Esophagus muscularis mucosa (tissue), 4 donors: ENCODE data around the gene HERC6.

Experiments
- CTCF ChIP-seq, 3 experiments: fragments of 200-600 bp in 2 of 3; fragments of 450-650 bp in 1 of 3; sonication (generic) in 2 of 3; IDR thresholded peaks; one replicate each; pipeline ENCODE4 v1.5.1; 2017 to 2019; ENCODE audit warnings: antibody characterized with exemption in 3 of 3, mild to moderate bottlenecking in 2 of 3, moderate library complexity in 1 of 3
- EP300 ChIP-seq: sonication (generic); formaldehyde crosslinking; IDR thresholded peaks from one replicate; pipeline ENCODE4 v1.6.1; 2017; ENCODE audit warnings: antibody characterized with exemption
- POLR2A ChIP-seq: fragments of 450-650 bp; IDR thresholded peaks from one replicate; pipeline ENCODE4 v1.6.1; 2017; ENCODE audit warnings: antibody characterized with exemption, moderate library complexity, mild to moderate bottlenecking, low read depth
- POLR2AphosphoS5 ChIP-seq, 2 donors: sonication (generic); formaldehyde crosslinking; IDR thresholded peaks; one replicate each; pipeline ENCODE4 v1.6.1; 2017; ENCODE audit warnings: antibody characterized with exemption in 2 of 2

- TF ChIP-seq EP300 (no peak), CTCF (IDR thresholded peaks at IDR 0.05) (no peak), POLR2A (no peak), POLR2AphosphoS5 (IDR thresholded peaks at IDR 0.05) (no peak)
Observed at GRCh38 chr4:88489100-88489761, 110.6 kb downstream of the HERC6 start.
